HG03175 (cell line): ENCODE data around the gene GPSM3.
"Not testable (repeated sequence)": the region's sequence is repeated elsewhere in the genome, so short reads cannot be mapped to it uniquely, and the experiment has no call there.

Experiments
- ATAC-seq: cut with Tn5 transposase; IDR thresholded peaks from one replicate; pipeline ENCODE4 v1.9.1; 2021; ENCODE audit warnings: mild to moderate bottlenecking, moderate library complexity; ENCODE audit not compliant: unreplicated experiment

The GPSM3 gene

GRCh38 chr6:32192608-32193039 is at the start of gene GPSM3:
GPSM3 (minus strand) TSS chr6:32192643; CDS start chr6:32192513, 130 bp downstream.
- no peak for ATAC-seq

- no peak for ATAC-seq
Measured at GRCh38 chr6:32240686-32241085, 48.2 kb upstream of the GPSM3 start.

DNA sequence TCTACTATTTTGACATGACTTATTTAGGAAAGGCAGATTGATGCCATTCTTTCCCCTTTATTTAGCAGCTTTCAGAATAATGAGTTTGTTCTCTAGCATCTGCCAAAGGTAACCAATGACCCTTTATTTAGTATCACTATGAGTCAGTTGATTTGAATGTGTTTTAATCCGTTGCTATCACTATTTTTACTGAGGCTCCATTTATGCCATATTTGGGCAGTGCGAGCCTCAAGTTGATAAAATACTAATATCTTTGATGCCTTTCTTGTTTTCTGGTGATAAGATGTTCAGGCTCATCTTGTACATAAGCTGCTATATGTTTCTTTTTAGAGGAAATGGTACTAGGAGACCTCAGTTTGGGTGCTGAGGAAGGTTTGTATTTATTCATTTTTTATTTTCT is 47.0 kb upstream of the GPSM3 start:
- no peak for ATAC-seq

- no peak for ATAC-seq
Measured at GRCh38 chr6:32234934-32235333, 42.5 kb upstream of the GPSM3 start.

GRCh38 chr6:32226434-32226833 is 34.0 kb upstream of the GPSM3 start:
- no peak for ATAC-seq

- ATAC-seq: peak; percentile 49
Measured at GRCh38 chr6:32224696-32225095, 32.3 kb upstream of the GPSM3 start.

DNA sequence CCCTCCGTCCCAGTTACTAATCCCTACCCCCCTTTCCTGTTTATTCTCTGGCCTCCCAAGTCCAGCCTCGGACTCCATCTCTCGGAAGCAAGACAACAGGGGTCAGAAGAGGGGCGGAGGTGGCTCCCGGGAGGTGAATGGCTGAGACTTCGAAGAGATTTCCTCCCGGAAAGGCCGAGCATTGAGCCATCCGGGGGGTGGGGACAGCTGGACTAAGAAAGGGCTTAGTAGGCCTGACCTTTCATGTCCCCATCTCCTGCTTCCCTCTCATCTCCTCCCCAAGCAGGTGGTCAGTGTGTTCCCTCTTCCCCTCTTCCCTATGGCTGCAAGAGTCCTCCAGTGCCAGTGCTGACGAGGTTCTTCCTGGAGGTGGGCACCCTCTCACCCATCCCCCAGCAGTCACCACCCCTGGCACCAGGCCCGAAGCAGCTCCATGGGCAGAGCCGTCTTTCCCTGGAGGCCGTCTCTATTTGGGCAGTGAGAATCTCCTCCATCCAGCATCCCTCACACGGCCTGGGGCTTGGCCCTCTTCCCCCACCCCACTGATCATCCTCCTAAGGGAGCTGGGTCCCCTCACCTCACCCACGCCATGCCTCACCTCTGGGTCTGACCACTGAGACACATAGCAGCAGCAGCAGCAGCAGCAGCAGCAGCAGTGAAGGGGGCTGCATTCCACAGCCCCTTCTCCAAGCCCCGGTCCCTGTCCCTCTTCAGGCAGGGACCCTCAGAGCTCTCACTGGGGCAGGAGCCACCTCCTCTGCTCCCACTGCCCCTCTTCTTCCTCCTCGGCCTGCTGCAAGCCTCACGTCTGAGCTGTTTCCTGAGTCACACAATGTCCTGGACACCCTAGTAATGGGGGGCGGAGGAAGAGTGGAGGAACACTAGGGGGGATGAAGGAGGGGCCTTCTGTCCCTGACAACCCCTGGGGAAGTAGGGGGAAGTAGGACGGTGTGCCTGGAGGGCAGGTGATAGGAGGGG is 31.1 kb upstream of the GPSM3 start, which contains the start of gene NOTCH4:
NOTCH4 (minus strand) TSS at position 810 of the 978 bp plus-strand sequence; CDS start at position 671, 139 bp downstream.
- ATAC-seq: no peak

DNA sequence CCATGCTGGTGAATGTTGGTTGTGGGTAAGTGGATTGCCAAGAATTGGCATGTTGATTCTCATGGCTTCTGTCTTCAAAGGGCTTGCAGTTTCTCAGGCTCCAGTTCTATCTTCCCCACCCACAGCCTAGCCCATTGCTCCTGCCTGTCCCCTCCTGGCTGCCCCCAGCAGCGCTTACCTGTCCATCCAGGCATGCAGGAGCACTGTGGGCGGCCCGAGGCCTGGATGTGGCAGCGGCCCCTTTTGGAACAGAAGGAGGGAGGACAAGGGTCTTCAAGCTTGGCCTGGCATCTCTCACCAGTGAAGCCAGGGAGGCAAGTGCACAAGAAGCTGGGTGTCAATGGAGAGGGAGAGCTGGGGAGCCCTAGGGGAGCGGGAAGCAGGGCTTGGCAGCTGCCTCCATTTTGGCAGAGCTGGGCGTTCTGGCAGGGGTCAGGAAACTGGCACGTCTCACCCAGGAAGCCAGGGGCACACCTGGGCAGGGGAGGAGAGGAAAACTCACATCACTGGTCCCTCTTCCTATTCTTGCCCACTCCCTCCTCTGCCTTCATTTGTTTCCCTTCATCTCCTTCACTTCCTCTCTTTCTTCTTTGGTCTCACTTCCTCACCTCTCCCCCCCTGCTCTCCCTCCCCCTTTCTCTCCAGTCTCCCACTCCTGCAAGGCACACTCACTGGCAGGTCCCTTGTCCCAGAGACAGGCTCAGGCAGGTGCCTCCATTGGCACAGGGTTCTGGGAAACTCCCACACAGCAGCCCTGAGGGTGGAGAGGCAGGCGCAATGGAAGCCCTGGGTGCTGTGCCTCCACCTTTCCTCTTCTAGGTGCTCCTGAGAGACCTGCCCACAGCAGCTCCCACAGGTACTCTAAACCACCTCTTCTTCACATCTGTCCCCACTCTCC is 30.1 kb upstream of the GPSM3 start:
- ATAC-seq: no peak

- no peak for ATAC-seq
Measured at GRCh38 chr6:32220021-32220420, 27.6 kb upstream of the GPSM3 start.

- ATAC-seq: no peak
Measured at GRCh38 chr6:32218167-32218566, 25.7 kb upstream of the GPSM3 start.

DNA sequence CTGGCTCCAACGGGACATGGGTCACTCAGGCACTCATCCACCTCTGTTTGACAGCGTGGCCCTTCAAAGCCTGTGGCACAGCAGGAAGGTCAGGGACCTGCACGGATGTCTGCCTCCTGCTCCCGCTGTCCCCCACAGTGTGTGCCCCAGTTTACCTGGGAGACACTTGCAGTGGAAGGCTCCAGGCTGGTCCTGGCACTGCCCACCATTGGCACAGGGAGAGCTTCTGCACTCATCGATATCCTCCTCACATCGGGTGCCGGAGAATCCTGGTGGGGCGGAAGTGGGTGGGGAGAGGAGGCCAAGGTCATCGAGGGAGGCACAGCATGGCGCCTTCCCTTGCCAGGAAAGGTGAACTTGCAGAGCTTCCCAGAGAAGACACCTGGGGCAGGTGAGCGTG is 24.6 kb upstream of the GPSM3 start:
- no peak for ATAC-seq

DNA sequence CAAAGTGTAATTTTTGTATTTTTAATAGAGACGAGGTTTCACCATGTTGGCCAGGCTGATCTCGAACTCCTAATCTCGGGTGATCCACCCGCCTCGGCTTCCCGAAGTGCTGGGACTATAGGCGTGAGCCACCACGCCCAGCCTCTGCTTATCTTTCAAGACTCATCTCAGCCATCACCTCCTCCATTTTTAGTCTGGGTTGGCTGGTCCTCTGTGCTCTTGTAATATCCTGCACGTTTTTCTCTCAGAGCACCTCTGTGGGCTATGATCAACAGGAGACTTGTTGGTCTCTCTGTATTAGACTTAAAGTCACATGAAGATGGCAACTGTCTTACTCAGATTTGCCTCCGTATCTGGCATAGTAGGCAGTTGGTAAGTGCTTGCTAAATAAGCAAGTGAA is 23.8 kb upstream of the GPSM3 start:
- ATAC-seq: no peak

DNA sequence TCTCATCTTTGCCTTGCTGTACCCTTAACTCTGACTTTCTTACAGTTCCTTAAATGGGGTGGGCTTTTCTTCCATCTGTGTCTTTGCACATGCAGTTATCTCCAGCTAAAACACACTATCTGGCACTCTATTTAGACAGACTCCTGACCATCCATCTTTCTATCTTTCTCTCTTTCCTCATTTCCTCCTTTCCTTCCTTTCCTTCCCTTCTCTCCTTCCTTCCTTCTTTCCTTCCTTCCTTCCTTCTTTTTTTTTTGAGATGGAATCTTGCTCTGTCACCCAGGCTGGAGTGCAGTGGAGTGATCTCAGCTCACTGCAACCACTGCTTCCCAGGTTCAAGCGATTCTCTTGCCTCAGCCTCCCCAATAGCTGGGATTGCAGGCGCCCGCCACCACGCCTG is 23.2 kb upstream of the GPSM3 start:
- ATAC-seq: no peak

DNA sequence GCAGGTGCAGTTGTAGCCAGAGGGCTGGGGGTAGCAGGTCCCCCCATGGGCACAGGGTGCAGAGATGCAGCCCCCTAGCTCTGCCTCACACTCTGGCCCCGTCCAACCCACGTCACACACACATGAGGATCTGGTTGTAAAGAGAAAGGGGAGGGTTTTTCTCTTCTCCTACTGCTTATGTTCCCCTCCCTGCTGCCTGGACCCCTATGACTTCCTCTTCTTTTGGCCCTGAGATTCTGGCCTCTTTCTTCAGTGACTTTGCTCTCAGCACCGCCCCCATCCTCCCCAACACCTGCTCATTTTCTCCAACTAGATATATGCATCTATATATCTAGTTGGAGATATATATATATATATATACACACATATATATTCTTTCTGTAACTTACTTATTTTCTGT is 21.7 kb upstream of the GPSM3 start:
- ATAC-seq: no peak

GRCh38 chr6:32213649-32214048 is 21.2 kb upstream of the GPSM3 start:
- ATAC-seq: no peak

GRCh38 chr6:32212076-32212760 is 19.8 kb upstream of the GPSM3 start:
- no peak for ATAC-seq

DNA sequence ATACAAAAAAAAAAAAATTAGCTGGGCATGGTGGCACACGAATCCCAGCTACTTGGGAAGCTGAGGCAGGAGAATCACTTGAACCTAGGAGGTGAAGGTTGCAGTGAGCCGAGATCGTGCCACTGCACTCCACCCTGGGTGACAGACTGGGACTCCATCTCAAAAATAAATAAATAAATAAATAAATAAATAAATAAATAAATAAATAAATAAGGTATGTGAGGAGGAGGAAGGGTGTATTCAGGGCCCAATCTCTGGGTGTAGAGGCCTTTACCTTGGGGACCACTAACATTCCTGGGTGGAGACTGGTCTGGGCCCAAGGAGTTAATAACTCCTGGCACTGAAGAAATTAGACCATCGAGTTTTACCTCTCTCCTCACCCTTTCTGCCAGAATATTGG is 19.0 kb upstream of the GPSM3 start:
- ATAC-seq: not testable (repeated sequence)

GRCh38 chr6:32210191-32210601 is 17.8 kb upstream of the GPSM3 start:
- no peak for ATAC-seq

DNA sequence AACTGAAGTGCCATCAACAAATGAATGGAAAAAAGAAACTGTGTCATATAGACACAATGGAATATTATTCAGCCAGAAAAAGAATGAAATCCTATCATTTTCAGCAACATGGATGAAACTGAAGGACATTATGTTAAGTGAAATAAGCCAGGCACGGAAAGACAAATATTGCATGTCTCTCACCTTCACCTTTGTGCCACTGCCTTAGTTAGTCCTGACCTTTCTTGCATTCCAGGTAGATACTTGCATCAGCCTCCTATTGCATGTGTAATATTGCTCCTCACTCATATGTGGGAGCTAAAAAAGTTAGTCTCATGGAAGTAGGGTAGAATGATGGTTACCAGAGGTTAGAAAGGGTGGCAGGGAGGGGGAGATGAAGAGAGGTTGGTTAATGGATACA is 16.6 kb upstream of the GPSM3 start:
- ATAC-seq: no peak

DNA sequence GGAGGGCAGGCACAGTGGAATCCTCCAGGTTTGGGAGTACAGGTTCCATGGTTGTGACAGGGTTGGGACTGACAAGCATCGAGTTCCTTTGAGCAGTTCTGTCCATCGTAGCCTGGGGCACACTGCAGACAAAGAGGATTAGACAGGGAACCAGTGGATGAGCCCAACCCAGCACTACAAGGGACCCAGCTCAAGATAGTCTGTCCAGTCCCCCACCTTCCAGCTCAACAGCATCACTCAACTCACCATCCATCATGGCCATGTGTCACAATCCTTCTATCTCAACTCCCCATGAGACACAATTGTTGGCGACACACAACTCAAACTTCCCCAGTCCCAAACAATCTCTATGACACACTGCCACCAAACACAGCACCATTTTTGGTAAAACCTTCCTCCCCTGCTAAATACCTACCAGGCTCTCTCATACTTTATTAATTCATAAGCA is 11.8 kb upstream of the GPSM3 start:
- ATAC-seq: no peak
